Mammary epithelial cell (primary cell): ENCODE measurements around the gene SPATS2.

Experiments used
- CTCF ChIP-seq, 2 donors: IDR thresholded peaks in 1 of 2; conservative IDR thresholded peaks in 1 of 2; 2 replicates each; pipeline ENCODE4 v1.5.1; 2011 to 2012; ENCODE audit warnings: inconsistent platforms in 2 of 2, low read length in 2 of 2, mild to moderate bottlenecking in 2 of 2, control low read depth in 1 of 2, low read depth in 1 of 2; ENCODE audit not compliant: insufficient read depth in 1 of 2; ENCODE audit errors: extremely low read depth in 1 of 2
- EZH2 ChIP-seq: IDR thresholded peaks from 2 replicates; pipeline ENCODE4 v1.6.1; 2012; ENCODE audit warnings: low read length, inconsistent platforms, borderline replicate concordance

DNA sequence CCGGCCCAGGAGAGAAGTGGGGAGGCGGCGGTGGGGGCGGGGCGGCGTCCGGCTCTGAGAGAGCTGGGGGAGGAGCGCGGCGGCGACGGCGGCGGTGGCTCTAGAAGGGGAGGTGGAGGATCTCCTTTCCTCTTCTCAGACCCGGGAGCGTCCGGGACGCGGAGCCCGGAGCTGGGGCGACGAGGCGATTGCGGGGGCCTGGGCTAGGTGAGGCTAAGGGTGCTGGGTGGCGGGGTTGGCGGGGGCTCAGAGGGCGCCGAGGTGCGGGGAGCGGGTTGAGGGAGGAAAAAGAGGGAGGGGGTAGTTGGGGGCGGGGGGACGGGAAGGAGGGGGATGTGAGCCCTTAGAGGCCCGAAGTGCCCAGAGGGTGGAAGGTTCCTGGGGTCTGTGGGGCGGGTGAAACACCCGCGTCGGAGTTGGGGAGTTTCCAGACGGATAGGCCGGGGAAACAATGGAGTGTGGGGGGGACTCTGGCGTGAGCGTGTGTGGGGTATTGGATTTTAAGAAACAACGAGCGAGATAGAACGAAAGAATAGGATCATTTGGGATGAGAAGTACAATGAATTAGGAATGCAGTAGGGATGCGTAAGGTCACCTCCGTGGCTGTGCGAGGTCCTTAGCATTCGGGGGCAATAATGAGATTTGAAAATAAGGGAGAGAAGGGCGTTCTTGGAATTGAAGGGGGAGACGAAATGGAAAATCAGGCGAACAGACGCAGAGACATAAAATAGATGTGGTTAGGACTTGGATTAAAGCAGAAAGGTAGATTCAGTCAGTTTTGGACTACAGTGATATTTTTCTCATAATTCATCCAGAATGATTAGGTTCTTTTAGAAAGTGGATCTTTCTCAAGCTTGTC lies at the start of gene SPATS2:
- TF ChIP-seq CTCF (conservative IDR thresholded peaks at IDR 0.05 in 1 of 2, IDR thresholded peaks at IDR 0.05 in 1 of 2; ENCODE audit: extremely low read depth in 1 of 2, insufficient read depth in 1 of 2, low read depth in 1 of 2, low read length in 2 of 2) (no peak), EZH2 (no peak)
